D341Med (cell line): ENCODE data around the gene RYR2.
"Not testable (repeated sequence)": the region's sequence is repeated elsewhere in the genome, so short reads cannot be mapped to it uniquely, and the experiment has no call there.

ENCODE experiments used
- DNase-seq: peaks from one replicate; pipeline ENCODE4 v3.0.0; 2012; ENCODE audit warnings: low spot score

The RYR2 gene

GRCh38 chr1:237562242-237562823 lies 520.3 kb downstream of the RYR2 start:
- peak; percentile 51 for DNase-seq

DNA sequence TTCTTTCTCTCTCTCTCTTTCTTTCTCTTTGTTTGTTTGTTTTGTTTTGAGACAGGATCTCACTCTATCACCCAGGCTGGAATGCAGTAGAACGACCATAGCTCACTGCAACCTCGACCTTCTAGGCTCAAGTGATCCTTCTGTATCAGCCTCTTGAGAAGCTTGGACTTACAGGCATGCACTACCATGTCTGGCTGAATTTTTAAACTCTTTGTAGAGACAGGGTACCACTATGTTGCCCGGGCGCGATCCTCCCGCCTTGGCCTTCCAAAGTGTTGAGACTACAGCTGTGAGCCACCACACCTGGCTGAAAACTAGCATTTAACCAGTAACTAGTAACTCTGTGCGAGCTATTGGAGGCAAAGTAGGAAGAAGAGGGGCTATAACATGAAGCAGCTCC lies 523.3 kb downstream of the RYR2 start:
- no peak for DNase-seq

- no peak for DNase-seq
Measured at GRCh38 chr1:237566581-237566980, 524.6 kb downstream of the RYR2 start.

DNA sequence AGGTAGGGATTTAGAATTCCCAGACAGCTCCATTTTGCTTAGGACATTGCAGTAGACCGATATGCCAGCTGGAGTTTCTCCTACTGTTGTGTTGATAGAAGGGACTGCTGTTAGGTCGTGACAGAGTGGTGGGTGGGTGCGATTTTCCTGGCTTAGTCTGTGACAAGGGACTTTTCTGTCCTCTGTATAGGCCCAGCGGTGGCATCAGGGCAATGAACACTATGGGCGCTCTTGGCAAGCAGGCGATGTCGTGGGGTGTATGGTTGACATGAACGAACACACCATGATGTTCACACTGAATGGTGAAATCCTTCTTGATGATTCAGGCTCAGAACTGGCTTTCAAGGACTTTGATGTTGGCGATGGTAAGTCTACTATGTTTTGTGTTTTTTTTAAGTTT lies 527.0 kb downstream of the RYR2 start:
- DNase-seq = no peak

- no peak for DNase-seq
Measured at GRCh38 chr1:237570530-237570929, 528.5 kb downstream of the RYR2 start.

DNA sequence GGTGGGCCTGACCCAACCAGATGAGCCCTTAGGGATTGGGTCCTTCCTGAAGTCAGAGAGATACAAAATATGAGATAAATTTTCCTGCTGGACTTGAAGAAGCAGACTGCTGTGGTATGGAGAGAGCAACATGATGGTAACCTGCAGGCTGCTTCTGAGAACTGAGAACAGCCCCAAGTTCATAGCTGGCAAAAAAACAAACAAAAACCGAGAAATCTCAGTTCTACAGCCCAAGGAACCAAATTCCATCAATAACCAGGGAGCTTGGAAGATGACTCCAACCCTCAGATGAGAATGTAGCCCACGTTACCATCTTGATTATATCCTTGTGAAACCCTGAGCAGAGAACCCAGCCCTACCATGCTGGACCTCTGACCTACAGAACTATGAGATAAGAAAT lies 532.6 kb downstream of the RYR2 start:
- DNase-seq = no peak

DNA sequence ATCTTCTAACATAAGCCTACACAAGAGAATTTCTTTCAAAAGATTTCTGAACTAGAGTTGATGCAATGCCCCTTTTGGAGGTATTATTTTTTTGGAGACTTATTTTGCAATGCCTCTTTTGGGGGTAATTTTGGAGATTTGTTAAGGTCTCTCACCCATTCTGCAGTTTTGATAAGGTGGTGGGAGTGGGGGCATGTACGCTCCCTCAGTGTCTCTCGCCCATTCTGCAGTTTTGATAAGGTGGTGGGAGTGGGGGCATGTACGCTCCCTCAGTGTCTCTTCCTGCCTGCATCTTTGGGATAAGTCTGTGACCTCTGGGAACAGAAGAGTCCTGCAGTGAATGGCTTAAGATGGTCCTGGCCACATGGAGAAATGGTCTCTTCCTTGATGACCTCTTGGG lies 536.6 kb downstream of the RYR2 start:
- no peak for DNase-seq

GRCh38 chr1:237580726-237581125 lies 538.7 kb downstream of the RYR2 start:
- DNase-seq = no peak

- DNase-seq = no peak
Measured at GRCh38 chr1:237583270-237583669, 541.3 kb downstream of the RYR2 start.

GRCh38 chr1:237583756-237584155 lies 541.8 kb downstream of the RYR2 start:
- DNase-seq = no peak

DNA sequence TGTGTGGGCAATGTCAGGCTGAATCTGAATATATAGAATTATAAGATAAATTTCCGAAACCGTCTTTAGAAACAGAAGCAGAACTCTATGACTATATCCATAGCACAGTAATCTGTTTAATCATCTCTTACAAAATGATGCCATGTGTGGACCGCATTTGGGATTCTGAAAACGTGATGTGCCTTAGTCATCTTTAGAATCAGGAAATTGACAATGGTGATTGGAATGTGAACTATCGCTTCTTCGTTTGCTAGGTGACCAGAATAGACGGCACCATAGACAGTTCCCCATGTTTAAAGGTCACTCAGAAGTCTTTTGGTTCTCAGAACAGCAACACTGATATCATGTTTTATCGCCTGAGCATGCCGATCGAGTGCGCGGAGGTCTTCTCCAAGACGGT lies 548.4 kb downstream of the RYR2 start:
- no peak for DNase-seq

DNA sequence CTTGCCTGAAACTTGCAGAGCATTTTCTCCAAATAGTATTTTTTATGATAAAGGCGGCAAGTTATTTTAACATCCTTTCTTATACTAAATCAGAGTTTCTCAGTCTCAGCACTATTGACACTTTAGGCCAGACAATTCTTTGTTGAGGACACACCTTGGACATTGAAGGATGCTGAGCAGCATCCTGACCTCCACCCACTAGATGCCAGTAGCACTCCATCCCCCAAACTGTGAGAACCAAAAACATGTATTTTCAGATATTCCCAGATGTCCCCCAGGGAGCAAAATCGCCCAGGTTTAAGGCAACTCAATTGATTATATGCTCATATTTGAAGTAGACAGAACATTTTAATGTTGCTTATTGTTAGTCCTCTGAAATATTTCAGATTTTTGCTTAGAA lies 549.4 kb downstream of the RYR2 start:
- DNase-seq = no peak

GRCh38 chr1:237603036-237603568 lies 561.1 kb downstream of the RYR2 start:
- DNase-seq = not testable (repeated sequence)

DNA sequence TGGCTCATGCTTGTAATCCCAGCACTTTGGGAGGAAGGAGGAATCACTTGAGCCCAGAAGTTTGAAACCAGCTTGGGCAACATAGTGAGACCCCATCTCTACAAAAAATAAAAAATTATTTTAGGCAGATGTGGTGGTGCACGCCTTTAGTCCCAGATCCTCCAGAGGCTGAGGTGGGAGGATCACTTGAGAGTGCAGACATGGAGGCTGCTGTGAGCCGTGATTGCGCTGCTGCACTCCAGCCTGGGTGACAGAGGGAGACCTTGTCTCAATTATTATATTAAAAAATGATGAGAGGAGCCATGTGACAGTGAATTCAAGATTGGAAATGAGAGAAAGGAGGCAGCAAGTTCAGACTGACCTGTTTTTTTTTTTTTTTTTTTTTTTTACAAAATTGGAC lies 566.4 kb downstream of the RYR2 start:
- no peak for DNase-seq

DNA sequence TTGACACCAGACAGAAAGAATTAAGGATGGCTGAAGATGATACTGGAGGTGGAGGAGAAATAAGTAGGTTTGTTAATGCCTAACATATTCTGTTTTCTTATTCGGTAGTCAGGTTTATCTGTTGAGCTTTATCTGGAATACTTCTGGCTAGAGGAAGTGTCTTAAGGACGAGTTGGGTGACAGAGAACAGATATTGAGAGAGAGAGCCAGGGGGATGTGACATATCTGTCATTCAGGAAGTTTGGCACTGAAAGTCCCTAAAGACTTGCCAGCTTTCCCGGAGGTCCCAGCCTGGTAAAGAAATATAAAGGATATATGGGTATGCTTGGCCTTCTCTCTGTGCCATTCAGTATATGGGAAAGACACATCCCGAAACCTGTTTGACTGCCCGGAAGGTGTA lies 568.2 kb downstream of the RYR2 start:
- DNase-seq = no peak

DNA sequence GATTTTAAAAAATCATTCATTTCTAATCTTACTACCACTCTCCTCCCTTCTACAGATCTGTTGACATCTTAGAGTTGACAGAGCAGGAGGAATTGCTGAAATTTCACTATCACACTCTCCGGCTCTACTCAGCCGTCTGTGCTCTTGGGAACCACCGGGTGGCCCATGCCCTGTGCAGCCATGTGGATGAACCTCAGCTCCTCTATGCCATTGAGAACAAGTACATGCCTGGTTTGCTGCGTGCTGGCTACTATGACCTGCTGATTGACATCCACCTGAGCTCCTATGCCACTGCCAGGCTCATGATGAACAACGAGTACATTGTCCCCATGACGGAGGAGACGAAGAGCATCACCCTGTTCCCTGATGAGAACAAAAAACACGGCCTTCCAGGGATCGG lies 572.0 kb downstream of the RYR2 start:
- no peak for DNase-seq

DNA sequence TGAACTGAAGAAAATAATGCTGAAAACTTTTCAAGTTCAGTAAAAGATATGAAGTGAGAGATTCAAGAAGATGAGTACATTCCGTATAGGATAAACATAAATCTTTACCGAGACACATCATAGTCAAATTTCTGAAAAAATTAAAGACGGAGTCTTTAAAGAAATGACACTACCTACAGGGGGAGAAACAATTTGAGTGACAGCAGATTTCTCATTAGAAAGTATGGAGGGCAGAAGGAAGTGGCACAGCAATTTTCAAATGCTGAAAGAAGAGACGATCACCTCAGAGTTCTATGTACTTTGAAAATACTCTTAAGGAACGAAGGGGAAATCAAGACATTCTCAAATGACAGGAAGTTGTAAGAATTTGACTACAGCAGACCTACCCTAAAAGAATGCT lies 577.6 kb downstream of the RYR2 start:
- no peak for DNase-seq

- DNase-seq = no peak
Measured at GRCh38 chr1:237634922-237635321, 592.9 kb downstream of the RYR2 start.

- DNase-seq = no peak
Measured at GRCh38 chr1:237638555-237638954, 596.6 kb downstream of the RYR2 start.

GRCh38 chr1:237640011-237640671 lies 598.2 kb downstream of the RYR2 start:
- no peak for DNase-seq

DNA sequence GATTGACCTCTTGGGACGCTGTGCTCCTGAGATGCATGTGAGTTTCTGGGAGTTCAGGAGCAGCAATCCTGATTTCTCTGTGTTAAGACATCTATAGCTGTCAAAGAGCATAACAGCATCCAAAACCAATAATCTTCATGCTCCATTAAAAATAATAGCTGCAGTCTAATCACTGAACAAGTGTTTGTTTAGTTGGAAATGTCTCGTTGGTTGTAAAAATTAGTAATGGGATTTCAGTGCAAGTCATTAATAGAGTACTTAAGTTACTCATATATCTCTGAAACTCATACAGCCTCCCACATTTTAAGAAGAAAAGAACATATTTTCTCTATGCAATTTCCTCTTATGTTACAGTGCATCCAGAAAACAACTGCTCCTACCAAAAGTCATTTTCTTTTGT lies 599.0 kb downstream of the RYR2 start:
- no peak for DNase-seq

- DNase-seq = no peak
Measured at GRCh38 chr1:237650809-237651208, 608.8 kb downstream of the RYR2 start.

GRCh38 chr1:237655778-237656177 lies 613.8 kb downstream of the RYR2 start:
- no peak for DNase-seq

DNA sequence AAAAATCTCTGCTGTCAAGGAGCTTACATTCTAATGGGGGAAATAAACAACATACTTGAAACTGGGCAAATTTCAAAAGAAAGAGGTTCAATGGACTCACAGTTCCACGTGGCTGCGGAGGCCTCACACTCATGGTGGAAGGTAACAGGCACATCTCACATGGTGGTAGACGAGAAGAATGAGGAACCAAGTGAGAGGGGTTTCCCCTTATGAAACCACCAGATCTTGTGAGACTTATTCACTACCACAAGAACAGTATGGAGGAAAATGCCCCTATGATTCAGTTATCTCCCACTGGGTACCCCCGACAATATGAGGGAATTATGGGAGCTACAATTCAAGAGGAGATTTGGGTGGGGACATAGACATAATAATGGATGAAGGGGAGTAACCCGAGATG lies 622.4 kb downstream of the RYR2 start:
- no peak for DNase-seq
